MM.1S (cell line): ENCODE data around the gene ADAM8.

Experiments used
- DNase-seq: peaks from one replicate; pipeline ENCODE4 v3.0.0-alpha.2; 2015
- H2AFZ ChIP-seq: fragments of 300-600 bp; sonication (generic); 2 replicates; pipeline ENCODE4 v1.6.0; 2016; ENCODE audit warnings: antibody characterized with exemption, low read length
- H3F3A ChIP-seq: fragments of 300-600 bp; sonication (generic); 2 replicates; pipeline ENCODE4 v1.6.1; 2016; ENCODE audit warnings: mild to moderate bottlenecking, antibody characterized with exemption, low read length, moderate library complexity, mixed read lengths; ENCODE audit not compliant: insufficient read depth
- H3K27ac ChIP-seq: fragments of 300-600 bp; sonication (generic); 2 replicates; pipeline ENCODE4 v1.5.1; 2016; ENCODE audit warnings: mild to moderate bottlenecking, low read length
- H3K27me3 ChIP-seq: fragments of 300-600 bp; sonication (generic); replicated peaks from 2 replicates; pipeline ENCODE4 v1.6.0; 2016; ENCODE audit warnings: low read length; ENCODE audit not compliant: insufficient read depth
- H3K36me3 ChIP-seq: fragments of 300-600 bp; sonication (generic); replicated peaks from 2 replicates; pipeline ENCODE4 v1.6.1; 2016; ENCODE audit warnings: mild to moderate bottlenecking, low read length, mixed read lengths; ENCODE audit not compliant: insufficient read depth
- H3K4me1 ChIP-seq: fragments of 300-600 bp; sonication (generic); 2 replicates; pipeline ENCODE4 v1.6.1; 2016; ENCODE audit warnings: low read length, mixed read lengths
- H3K4me2 ChIP-seq: fragments of 300-600 bp; sonication (generic); 2 replicates; pipeline ENCODE4 v1.6.0; 2016; ENCODE audit warnings: low read depth, low read length
- H3K4me3 ChIP-seq: fragments of 300-600 bp; sonication (generic); 2 replicates; pipeline ENCODE4 v1.5.1; 2016; ENCODE audit warnings: low read length, mixed read lengths
- H3K79me2 ChIP-seq: fragments of 300-600 bp; sonication (generic); 2 replicates; pipeline ENCODE4 v1.6.1; 2016; ENCODE audit warnings: mixed run types, low read length, mixed read lengths
- H3K9ac ChIP-seq: fragments of 300-600 bp; sonication (generic); 2 replicates; pipeline ENCODE4 v1.6.1; 2016; ENCODE audit warnings: low read length, mixed read lengths
- H3K9me2 ChIP-seq: fragments of 300-600 bp; sonication (generic); replicated peaks from 2 replicates; pipeline ENCODE4 v1.6.1; 2016; ENCODE audit warnings: mild to moderate bottlenecking, low read length, mixed read lengths; ENCODE audit not compliant: insufficient read depth
- H3K9me3 ChIP-seq: fragments of 300-600 bp; sonication (generic); replicated peaks from 2 replicates; pipeline ENCODE4 v1.6.1; 2016; ENCODE audit warnings: mild to moderate bottlenecking, low read length, mixed read lengths; ENCODE audit not compliant: insufficient read depth
- H4K20me1 ChIP-seq: fragments of 300-600 bp; sonication (generic); 2 replicates; pipeline ENCODE4 v1.6.1; 2016; ENCODE audit warnings: mild to moderate bottlenecking, low read length, moderate library complexity, mixed read lengths; ENCODE audit not compliant: insufficient read depth
- CTCF ChIP-seq: fragments of 300-600 bp; sonication (generic); IDR thresholded peaks from 2 replicates; pipeline ENCODE4 v1.5.1; 2016; ENCODE audit warnings: antibody characterized with exemption, low read length, mixed read lengths
- EZH2 ChIP-seq: fragments of 300-600 bp; sonication (generic); optimal IDR thresholded peaks from 2 replicates; pipeline ENCODE3; 2017; ENCODE audit warnings: low read depth, mild to moderate bottlenecking, antibody characterized with exemption, low read length, mixed read lengths
- EZH2phosphoT487 ChIP-seq: fragments of 300-600 bp; sonication (generic); IDR thresholded peaks from 2 replicates; pipeline ENCODE4 v1.6.1; 2018; ENCODE audit warnings: antibody characterized with exemption, low read length

ADAM8 gene

GRCh38 chr10:133264461-133264860 is 12.2 kb downstream of the ADAM8 start:
- Histone ChIP-seq H3K27ac (no peak overlapping the region), H3K9ac (no peak overlapping the region), H3K4me2 (no peak overlapping the region), H3K9me2 (no peaks in the 10 kb centered on the region), H3K4me1 (peaks cover 16% of the 10 kb centered on the region), H4K20me1 (0 out of 2 replicates have a peak, but pooled peaks cover 3% of the 10 kb centered on the region), H2AFZ (no peak overlapping the region), H3K36me3 (no peaks in the 10 kb centered on the region; the same call in 1 of the 2 replicates), H3K79me2 (no peaks in the 10 kb centered on the region), H3K9me3 (no peaks in the 10 kb centered on the region), H3F3A (peaks cover 36% of the 10 kb centered on the region), H3K4me3 (no peak overlapping the region), H3K27me3 (no peaks in the 10 kb centered on the region)
- TF ChIP-seq CTCF: no peak
- TF ChIP-seq EZH2: no peak
- no peak for TF ChIP-seq EZH2phosphoT487
- DNase-seq: no peak

GRCh38 chr10:133263674-133264073 is 13.0 kb downstream of the ADAM8 start:
- no peak for DNase-seq
- TF ChIP-seq EZH2 (no peak), CTCF (no peak), EZH2phosphoT487 (no peak)
- Histone ChIP-seq H3K79me2 (no peaks in the 10 kb centered on the region), H3K27ac (no peak overlapping the region), H3K36me3 (no peaks in the 10 kb centered on the region), H3K9ac (no peak overlapping the region), H3K4me1 (peaks cover 24% of the 10 kb centered on the region), H3K9me2 (no peaks in the 10 kb centered on the region), H3K27me3 (no peaks in the 10 kb centered on the region), H2AFZ (no peak overlapping the region), H3K4me3 (no peak overlapping the region), H3K9me3 (no peaks in the 10 kb centered on the region), H3F3A (peaks cover 36% of the 10 kb centered on the region), H4K20me1 (0 out of 2 replicates have a peak, but pooled peaks cover 3% of the 10 kb centered on the region), H3K4me2 (no peak overlapping the region)

GRCh38 chr10:133262696-133263095 is 14.0 kb downstream of the ADAM8 start:
- Histone ChIP-seq H3K36me3 (no peaks in the 10 kb centered on the region), H3F3A (peaks cover 36% of the 10 kb centered on the region), H3K9me2 (no peaks in the 10 kb centered on the region), H4K20me1 (0 out of 2 replicates have a peak, but pooled peaks cover 3% of the 10 kb centered on the region), H3K9ac (no peak overlapping the region), H3K9me3 (no peaks in the 10 kb centered on the region), H2AFZ (no peak overlapping the region), H3K4me2 (no peak overlapping the region), H3K4me3 (no peak overlapping the region), H3K4me1 (peaks cover 26% of the 10 kb centered on the region), H3K27me3 (no peaks in the 10 kb centered on the region), H3K79me2 (no peaks in the 10 kb centered on the region), H3K27ac (no peak overlapping the region)
- TF ChIP-seq EZH2: no peak
- TF ChIP-seq EZH2phosphoT487: no peak
- TF ChIP-seq CTCF: no peak
- no peak for DNase-seq
